ENCODE data around the gene PTPRE. TPM values are rescaled to one million over a fixed set of nuclear protein-coding genes. Genes with fewer than 3 reads are reported as not detected.

Gene PTPRE
- total and polyA plus RNA-seq, 9 donors, result 2.1 to 15.5 (median 6.9) TPM

DNA sequence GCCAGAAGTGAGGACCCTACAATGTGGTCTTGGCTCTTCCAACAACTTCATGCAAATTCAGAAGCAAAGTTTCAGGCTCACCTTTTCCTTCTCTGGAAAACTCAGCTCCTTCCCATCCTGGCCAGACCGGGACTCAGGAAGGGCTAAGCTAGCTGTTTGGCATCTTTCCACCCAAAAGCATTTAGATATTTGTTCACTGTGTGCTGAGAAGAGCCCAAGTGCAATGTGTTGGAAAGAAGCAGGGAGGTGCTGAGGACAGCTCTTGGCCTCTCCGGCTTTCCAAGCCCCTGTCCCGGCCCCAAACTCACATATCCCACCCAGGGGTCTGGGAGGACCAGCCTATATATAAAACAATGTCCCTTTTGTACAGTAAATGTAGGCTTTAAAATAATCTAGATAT is 174.8 kb downstream of the PTPRE start:
- H3K27me3 ChIP-seq, result no peaks in the 10 kb centered on the region
- H3K27ac ChIP-seq, result no peak overlapping the region
- TF ChIP-seq POLR2A (IDR thresholded peaks at IDR 0.05) (no peak), EP300 (IDR thresholded peaks at IDR 0.05) (no peak)
- TF ChIP-seq, protein P1, sequence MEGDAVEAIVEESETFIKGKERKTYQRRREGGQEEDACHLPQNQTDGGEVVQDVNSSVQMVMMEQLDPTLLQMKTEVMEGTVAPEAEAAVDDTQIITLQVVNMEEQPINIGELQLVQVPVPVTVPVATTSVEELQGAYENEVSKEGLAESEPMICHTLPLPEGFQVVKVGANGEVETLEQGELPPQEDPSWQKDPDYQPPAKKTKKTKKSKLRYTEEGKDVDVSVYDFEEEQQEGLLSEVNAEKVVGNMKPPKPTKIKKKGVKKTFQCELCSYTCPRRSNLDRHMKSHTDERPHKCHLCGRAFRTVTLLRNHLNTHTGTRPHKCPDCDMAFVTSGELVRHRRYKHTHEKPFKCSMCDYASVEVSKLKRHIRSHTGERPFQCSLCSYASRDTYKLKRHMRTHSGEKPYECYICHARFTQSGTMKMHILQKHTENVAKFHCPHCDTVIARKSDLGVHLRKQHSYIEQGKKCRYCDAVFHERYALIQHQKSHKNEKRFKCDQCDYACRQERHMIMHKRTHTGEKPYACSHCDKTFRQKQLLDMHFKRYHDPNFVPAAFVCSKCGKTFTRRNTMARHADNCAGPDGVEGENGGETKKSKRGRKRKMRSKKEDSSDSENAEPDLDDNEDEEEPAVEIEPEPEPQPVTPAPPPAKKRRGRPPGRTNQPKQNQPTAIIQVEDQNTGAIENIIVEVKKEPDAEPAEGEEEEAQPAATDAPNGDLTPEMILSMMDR (IDR thresholded peaks at IDR 0.05), result no peak
- H3K4me3 ChIP-seq, result no peak overlapping the region
- H3K9me3 ChIP-seq, result no peaks in the 10 kb centered on the region
- intact Hi-C loops (cut with DNase I), result no loop called here
- no peaks in the 10 kb centered on the region for H3K36me3 ChIP-seq
- 14 to 30% (median 23%) methylated on average over 3 of the region's 3 CpGs for whole genome bisulfite sequencing, 3 donors
- DNase-seq, result no peak
- H3K4me1 ChIP-seq (ENCODE audit: insufficient read depth), result no peaks in the 10 kb centered on the region

DNA sequence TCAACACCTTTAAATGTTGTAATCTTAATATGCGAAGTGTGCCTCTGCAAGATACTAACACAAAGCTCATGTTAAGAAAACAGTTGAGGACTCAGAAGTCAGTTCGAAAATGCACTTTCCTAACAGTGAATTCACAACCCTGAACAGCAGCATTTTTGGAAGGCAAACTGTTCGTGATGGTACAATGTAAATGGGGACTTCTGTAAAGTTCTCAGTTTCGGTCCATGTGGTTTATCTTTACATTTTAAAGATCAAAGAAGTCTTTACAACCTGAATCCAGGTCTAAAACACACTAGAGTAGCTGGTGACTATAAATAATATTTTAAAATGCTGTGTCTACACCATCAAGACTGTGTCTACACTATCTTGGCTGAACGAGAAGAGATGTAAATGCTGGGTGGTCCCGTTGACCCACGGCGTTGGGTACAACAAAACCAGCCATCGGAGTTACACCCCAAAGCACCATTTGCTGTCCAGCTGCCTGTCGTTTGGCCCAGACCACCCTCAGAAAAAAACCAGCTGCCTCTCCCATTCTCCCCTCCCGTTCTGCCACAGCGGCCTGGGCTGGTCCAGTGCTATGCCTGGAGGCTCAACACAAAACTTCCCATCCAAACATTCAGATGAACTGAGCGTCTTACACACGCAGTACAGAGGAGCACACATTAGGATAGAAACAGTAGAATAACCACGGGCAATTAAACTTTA is 176.4 kb downstream of the PTPRE start:
- Histone ChIP-seq H3K4me1 (ENCODE audit: insufficient read depth) (no peaks in the 10 kb centered on the region), H3K27me3 (no peaks in the 10 kb centered on the region), H3K27ac (no peak overlapping the region), H3K9me3 (no peaks in the 10 kb centered on the region), H3K36me3 (no peaks in the 10 kb centered on the region), H3K4me3 (no peak overlapping the region)
- TF ChIP-seq EP300 (IDR thresholded peaks at IDR 0.05) (no peak), POLR2A (IDR thresholded peaks at IDR 0.05) (no peak)
- TF ChIP-seq, protein P1 (IDR thresholded peaks at IDR 0.05), result no peak
- intact Hi-C loops (cut with DNase I), result no loop called here
- WGBS, 3 donors, result 83 to 87% (median 83%) methylated on average over 15 of the region's 15 CpGs
- no peak for DNase-seq

DNA sequence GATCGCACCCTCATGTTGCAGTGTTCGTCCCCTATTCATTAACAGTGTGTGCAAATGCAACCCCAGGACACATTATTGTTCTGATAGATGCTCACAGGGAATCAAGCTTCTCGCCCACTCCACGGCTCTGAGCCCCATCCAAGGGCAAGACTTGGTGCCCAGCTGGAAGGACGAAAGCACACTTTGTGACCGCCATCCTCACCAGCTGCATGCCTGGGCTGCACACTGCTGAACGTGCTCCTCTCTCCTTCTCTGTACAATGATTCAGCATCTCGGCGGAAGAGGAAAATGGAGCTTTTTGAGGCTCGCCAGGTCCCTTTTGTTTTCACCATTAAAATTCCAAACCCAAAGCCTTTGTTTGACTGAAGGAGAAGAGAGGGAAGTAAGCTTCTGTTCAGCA is 177.5 kb downstream of the PTPRE start:
- 82 to 92% (median 89%) methylated on average over 10 of the region's 10 CpGs for WGBS, 3 donors
- intact Hi-C loops (cut with DNase I), result no loop called here
- no peak for DNase-seq

DNA sequence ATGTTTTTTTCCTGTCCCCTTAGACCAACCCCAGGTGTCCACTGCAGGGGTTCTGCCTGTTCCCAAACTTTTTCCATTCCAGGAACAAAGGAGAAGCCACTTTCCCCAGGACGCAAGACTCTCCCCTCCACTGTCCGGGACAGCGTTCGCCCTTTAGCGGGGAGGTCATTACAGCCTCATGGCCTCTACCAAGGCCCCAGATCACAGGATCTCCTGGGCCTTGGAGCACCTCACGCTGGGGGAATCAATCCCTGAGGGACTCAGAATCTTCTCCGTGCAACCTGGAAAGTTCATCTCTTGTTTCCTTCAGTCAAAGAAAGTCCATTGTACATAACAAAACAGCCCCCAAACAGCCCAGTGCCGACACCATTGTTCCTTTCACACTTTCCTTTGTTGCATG is 178.1 kb downstream of the PTPRE start:
- TF ChIP-seq EP300 (IDR thresholded peaks at IDR 0.05) (no peak), POLR2A (IDR thresholded peaks at IDR 0.05) (no peak)
- TF ChIP-seq, protein P1 (IDR thresholded peaks at IDR 0.05), result no peak
- Histone ChIP-seq H3K9me3 (no peaks in the 10 kb centered on the region), H3K27ac (no peak overlapping the region), H3K36me3 (no peaks in the 10 kb centered on the region), H3K4me1 (ENCODE audit: insufficient read depth) (no peaks in the 10 kb centered on the region), H3K27me3 (no peaks in the 10 kb centered on the region), H3K4me3 (no peak overlapping the region)
- intact Hi-C loops (cut with DNase I), result no loop called here
- 91 to 93% (median 92%) methylated on average over 8 of the region's 8 CpGs for WGBS, 3 donors
- DNase-seq, result no peak

More for the DNA sequence above, 177.5 kb downstream of the PTPRE start:
- Histone ChIP-seq H3K9me3 (no peaks in the 10 kb centered on the region), H3K27me3 (no peaks in the 10 kb centered on the region), H3K4me1 (ENCODE audit: insufficient read depth) (no peaks in the 10 kb centered on the region), H3K4me3 (no peak overlapping the region), H3K27ac (no peak overlapping the region), H3K36me3 (no peaks in the 10 kb centered on the region)
- TF ChIP-seq, protein P1 (IDR thresholded peaks at IDR 0.05), result no peak
- TF ChIP-seq POLR2A (IDR thresholded peaks at IDR 0.05) (no peak), EP300 (IDR thresholded peaks at IDR 0.05) (no peak)
